HTERT RPE-1 (cell line): ENCODE results near the gene WASL.

Experiments
- in situ Hi-C: fragments of 300-500 bp; cut with MboI; formaldehyde crosslinking; loops from 4 replicates; pipeline ENCODE4 v1.14.3; 2020; ENCODE audit warnings: low sequenced_read_pairs

Gene WASL

GRCh38 chr7:123770378-123770777, 21.6 kb upstream of the WASL start:
- in situ Hi-C loops = no loop called here

- in situ Hi-C loops = no loop called here
These were observed 20.6 kb upstream of the WASL start for GRCh38 chr7:123769371-123769770.

GRCh38 chr7:123768493-123768892, 19.7 kb upstream of the WASL start:
- in situ Hi-C loops = no loop called here

GRCh38 chr7:123763191-123763661, 14.4 kb upstream of the WASL start:
- in situ Hi-C loops = no loop called here

- in situ Hi-C loops = no loop called here
These were observed 12.9 kb upstream of the WASL start for GRCh38 chr7:123761729-123762128.

- in situ Hi-C loops = no loop called here
These were observed 8.3 kb upstream of the WASL start for GRCh38 chr7:123757095-123757494.

GRCh38 chr7:123755338-123755737, 6.5 kb upstream of the WASL start:
- in situ Hi-C loops = no loop called here

- in situ Hi-C loops = no loop called here
These were observed 5.6 kb upstream of the WASL start for GRCh38 chr7:123754271-123754871.

- in situ Hi-C loops = no loop called here
These were observed 3.7 kb upstream of the WASL start for GRCh38 chr7:123752534-123752933.

- in situ Hi-C loops = no loop called here
These were observed 3.0 kb upstream of the WASL start for GRCh38 chr7:123751821-123752220.

- in situ Hi-C loops = no loop called here
These were observed 1.8 kb upstream of the WASL start for GRCh38 chr7:123750389-123751230.

- in situ Hi-C loops = no loop called here
These were observed 694 bp upstream of the WASL start for GRCh38 chr7:123749537-123749857.

- in situ Hi-C loops = no loop called here
These were observed 551 bp downstream of the WASL start for GRCh38 chr7:123748171-123748733.

- in situ Hi-C loops = no loop called here
These were observed 1.1 kb downstream of the WASL start for GRCh38 chr7:123747620-123748141.

- in situ Hi-C loops = no loop called here
These were observed 1.8 kb downstream of the WASL start for GRCh38 chr7:123746931-123747488.

- in situ Hi-C loops = no loop called here
These were observed 2.7 kb downstream of the WASL start for GRCh38 chr7:123746055-123746454.

- in situ Hi-C loops = no loop called here
These were observed 3.4 kb downstream of the WASL start for GRCh38 chr7:123745437-123745836.

- in situ Hi-C loops = no loop called here
These were observed 4.4 kb downstream of the WASL start for GRCh38 chr7:123744416-123744815.

GRCh38 chr7:123741940-123742339, 6.9 kb downstream of the WASL start:
- in situ Hi-C loops = no loop called here

GRCh38 chr7:123738808-123739207, 10.0 kb downstream of the WASL start:
- in situ Hi-C loops = no loop called here

GRCh38 chr7:123738356-123738755, 10.4 kb downstream of the WASL start:
- in situ Hi-C loops = no loop called here
